ENCODE measurements around the gene GPLD1. TPM values are rescaled to one million over a fixed set of nuclear protein-coding genes. Genes with fewer than 3 reads are reported as not detected.

The GPLD1 gene
- total RNA-seq, 1 experiment from 2014 or later, result 1.3 TPM

DNA sequence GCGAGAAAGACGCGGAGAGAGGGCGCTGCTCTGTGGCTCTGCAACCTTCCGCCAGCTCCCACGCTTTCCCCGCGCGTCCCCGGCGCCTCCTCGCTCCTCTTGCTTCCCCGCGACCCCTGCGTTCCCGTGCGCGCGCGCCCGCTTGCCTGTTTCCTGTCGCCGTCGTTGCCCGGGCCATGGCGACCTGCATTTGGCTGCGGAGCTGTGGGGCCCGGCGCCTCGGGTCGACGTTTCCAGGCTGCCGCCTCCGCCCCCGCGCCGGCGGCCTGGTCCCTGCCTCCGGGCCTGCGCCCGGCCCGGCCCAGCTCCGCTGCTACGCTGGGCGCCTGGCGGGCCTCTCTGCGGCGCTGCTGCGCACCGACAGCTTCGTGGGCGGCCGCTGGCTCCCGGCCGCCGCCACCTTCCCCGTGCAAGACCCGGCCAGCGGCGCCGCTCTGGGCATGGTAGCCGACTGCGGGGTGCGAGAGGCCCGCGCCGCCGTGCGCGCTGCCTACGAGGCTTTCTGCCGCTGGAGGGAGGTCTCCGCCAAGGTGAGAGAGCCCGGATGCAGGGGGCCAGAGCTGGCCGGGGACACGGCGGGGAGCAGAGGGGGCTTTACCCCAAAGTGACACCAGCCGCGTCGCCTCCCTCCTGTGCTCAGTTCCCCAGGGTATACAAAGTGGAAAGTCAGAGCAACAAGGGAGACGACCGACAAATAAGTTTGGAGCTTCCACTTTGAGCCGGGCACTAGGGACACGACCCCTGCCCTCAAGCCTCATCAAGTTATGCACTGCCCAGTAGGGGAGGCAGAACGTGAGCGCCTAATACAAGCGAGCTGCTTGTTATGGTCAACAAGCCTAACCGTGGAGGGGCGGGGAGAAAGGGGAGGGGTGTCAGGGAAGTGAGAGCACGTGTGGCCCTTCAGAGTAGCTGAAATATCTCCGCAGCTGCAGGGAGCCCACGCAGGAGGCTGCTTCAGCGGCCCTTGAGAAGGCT lies 5.7 kb upstream of the GPLD1 start, which contains the start of gene ALDH5A1:
Gene ALDH5A1, plus strand, starts transcription at position 149 of the 975 bp plus-strand sequence. Its CDS starts 28 bp downstream, at position 177.
- H3K9me2 ChIP-seq (replicated peaks; ENCODE audit: low read length), result no peaks in the 10 kb centered on the region
- H3K9ac ChIP-seq (ENCODE audit: low read length), result peak within 1 kb of the TSS; percentile 70
- DNase-seq, result peak; percentile 62
- H3K36me3 ChIP-seq (ENCODE audit: low read depth, low read length), result no peaks in the 10 kb centered on the region
- no peak within 1 kb of the TSS for H3K27ac ChIP-seq (ENCODE audit: low read length)
- ChIA-PET CTCF (interaction anchor here (0.6 to 1.6 kb wide), 3 partner anchors 26 to 1600 kb away, joined by 4 to 14 read pairs (median 5); no protein-coding TSS in a partner anchor), POLR2A (ENCODE audit: unreplicated experiment) (interaction anchor here (0.6 kb wide), 3 partner anchors 10 to 142 kb away, joined by 4 to 8 read pairs (median 4); no protein-coding TSS in a partner anchor)
- TSS peak; percentile 36 for BruUV-seq (replicated peaks)
- H3K79me2 ChIP-seq (ENCODE audit: low read length), result no peaks in the 10 kb centered on the region
- H3K4me2 ChIP-seq (ENCODE audit: low read length), result peak within 1 kb of the TSS; percentile 86
- no peaks in the 10 kb centered on the region for H3K9me3 ChIP-seq (ENCODE audit: low read length)
- peak within 1 kb of the TSS; percentile 72 for H3K4me3 ChIP-seq (ENCODE audit: low read length)
- no peaks in the 10 kb centered on the region for H3F3A ChIP-seq (ENCODE audit: low read length, unreplicated experiment)
- H3K4me1 ChIP-seq (ENCODE audit: insufficient read depth, low read length), result peaks cover 5% of the 10 kb centered on the region
- TF ChIP-seq EZH2phosphoT487 (IDR thresholded peaks at IDR 0.05; ENCODE audit: borderline replicate concordance, low read length), result no peak
- TF ChIP-seq EZH2 (IDR thresholded peaks at IDR 0.05; ENCODE audit: low read length, unreplicated experiment), result no peak
- TF ChIP-seq, protein P1, sequence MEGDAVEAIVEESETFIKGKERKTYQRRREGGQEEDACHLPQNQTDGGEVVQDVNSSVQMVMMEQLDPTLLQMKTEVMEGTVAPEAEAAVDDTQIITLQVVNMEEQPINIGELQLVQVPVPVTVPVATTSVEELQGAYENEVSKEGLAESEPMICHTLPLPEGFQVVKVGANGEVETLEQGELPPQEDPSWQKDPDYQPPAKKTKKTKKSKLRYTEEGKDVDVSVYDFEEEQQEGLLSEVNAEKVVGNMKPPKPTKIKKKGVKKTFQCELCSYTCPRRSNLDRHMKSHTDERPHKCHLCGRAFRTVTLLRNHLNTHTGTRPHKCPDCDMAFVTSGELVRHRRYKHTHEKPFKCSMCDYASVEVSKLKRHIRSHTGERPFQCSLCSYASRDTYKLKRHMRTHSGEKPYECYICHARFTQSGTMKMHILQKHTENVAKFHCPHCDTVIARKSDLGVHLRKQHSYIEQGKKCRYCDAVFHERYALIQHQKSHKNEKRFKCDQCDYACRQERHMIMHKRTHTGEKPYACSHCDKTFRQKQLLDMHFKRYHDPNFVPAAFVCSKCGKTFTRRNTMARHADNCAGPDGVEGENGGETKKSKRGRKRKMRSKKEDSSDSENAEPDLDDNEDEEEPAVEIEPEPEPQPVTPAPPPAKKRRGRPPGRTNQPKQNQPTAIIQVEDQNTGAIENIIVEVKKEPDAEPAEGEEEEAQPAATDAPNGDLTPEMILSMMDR (conservative IDR thresholded peaks at IDR 0.05; ENCODE audit: low read depth, low read length), result 0 out of 2 replicates have a peak, but pooled peaks have one; percentile 25
- H3K27me3 ChIP-seq (ENCODE audit: low read length), result no peaks in the 10 kb centered on the region
- peak; percentile 80 for ATAC-seq
- intact Hi-C loops (cut with micrococcal nuclease), result loop anchor here (2.0 kb wide), 1 partner anchor 64 kb away; no protein-coding TSS in a partner anchor
- H2AFZ ChIP-seq (ENCODE audit: low read length), result peak within 1 kb of the TSS; percentile 85
- H4K20me1 ChIP-seq (ENCODE audit: low read length), result no peaks in the 10 kb centered on the region

GRCh38 chr6:24493945-24494820 lies 4.8 kb upstream of the GPLD1 start:
- ATAC-seq (no peak), DNase-seq (no peak)
- H3K27ac ChIP-seq (ENCODE audit: low read length), result no peak overlapping the region
- no peaks in the 10 kb centered on the region for H3K79me2 ChIP-seq (ENCODE audit: low read length)
- no peaks in the 10 kb centered on the region for H3K36me3 ChIP-seq (ENCODE audit: low read depth, low read length)
- TF ChIP-seq EZH2phosphoT487 (IDR thresholded peaks at IDR 0.05; ENCODE audit: borderline replicate concordance, low read length), result no peak
- TF ChIP-seq, protein P1 (conservative IDR thresholded peaks at IDR 0.05; ENCODE audit: low read depth, low read length), result no peak
- TF ChIP-seq EZH2 (IDR thresholded peaks at IDR 0.05; ENCODE audit: low read length, unreplicated experiment), result no peak
- peak overlapping the region; percentile 70 for H3K9ac ChIP-seq (ENCODE audit: low read length)
- H2AFZ ChIP-seq (ENCODE audit: low read length), result peak overlapping the region; percentile 85
- ChIA-PET POLR2A (ENCODE audit: unreplicated experiment) (interaction anchor here (0.6 kb wide), 1 partner anchor 51 kb away, joined by 4 read pairs; no protein-coding TSS in a partner anchor), CTCF (interaction anchor here (0.7 to 1.6 kb wide), 2 partner anchors 27 to 63 kb away, joined by 5 to 14 read pairs; no protein-coding TSS in a partner anchor)
- intact Hi-C loops (cut with micrococcal nuclease), result loop anchor here (2.0 kb wide), 1 partner anchor 63 kb away; no protein-coding TSS in a partner anchor
- H3K9me2 ChIP-seq (replicated peaks; ENCODE audit: low read length), result no peaks in the 10 kb centered on the region
- peak overlapping the region; percentile 86 for H3K4me2 ChIP-seq (ENCODE audit: low read length)
- H3K4me3 ChIP-seq (ENCODE audit: low read length), result peak overlapping the region; percentile 72
- no peaks in the 10 kb centered on the region for H3K27me3 ChIP-seq (ENCODE audit: low read length)
- no peaks in the 10 kb centered on the region for H3F3A ChIP-seq (ENCODE audit: low read length, unreplicated experiment)
- no peaks in the 10 kb centered on the region for H3K9me3 ChIP-seq (ENCODE audit: low read length)
- BruUV-seq (replicated peaks), result no TSS peak
- no peaks in the 10 kb centered on the region for H4K20me1 ChIP-seq (ENCODE audit: low read length)
- H3K4me1 ChIP-seq (ENCODE audit: insufficient read depth, low read length), result peaks cover 5% of the 10 kb centered on the region
